Right lobe of liver (tissue), 6 donors: ENCODE measurements around the gene GARIN5B. TPM values are rescaled to one million over a fixed set of nuclear protein-coding genes. Genes with fewer than 3 reads are reported as not detected.

Experiments used
- ATAC-seq, 4 donors: fragments of 200-7000 bp; cut with Tn5 transposase; one replicate each; pipeline ENCODE4 v1.9.1; 2020; ENCODE audit warnings: mild to moderate bottlenecking in 4 of 4, moderate library complexity in 4 of 4
- DNase-seq, 3 donors: peaks; one replicate each; pipeline ENCODE4 v3.0.0-alpha.2; 2020
- H3K27ac ChIP-seq, 3 donors: fragments of 200-600 bp; one replicate each; pipeline ENCODE4 v1.8.0; 2022
- H3K27me3 ChIP-seq, 2 donors: fragments of 200-600 bp; one replicate each; pipeline ENCODE4 v1.8.0; 2022
- H3K36me3 ChIP-seq, 4 donors: fragments of 200-600 bp; sonication (generic) in 1 of 4; one replicate each; pipeline versions ENCODE4 v1.5.1 to v1.8.0; 2017 to 2022; ENCODE audit warnings: control low read depth in 1 of 4
- H3K4me1 ChIP-seq, 4 donors: fragments of 200-600 bp; sonication (generic) in 1 of 4; one replicate each; pipeline versions ENCODE4 v1.5.1 to v1.8.0; 2017 to 2022; ENCODE audit warnings: control low read depth in 1 of 4
- H3K4me3 ChIP-seq, 3 donors: fragments of 200-600 bp; one replicate each; pipeline ENCODE4 v1.8.0; 2022
- H3K9me3 ChIP-seq, 4 donors: fragments of 200-600 bp; sonication (generic) in 1 of 4; one replicate each; pipeline versions ENCODE4 v1.5.1 to v1.8.0; 2017 to 2022; ENCODE audit warnings: control low read depth in 1 of 4
- CTCF ChIP-seq, 4 donors: fragments of 200-600 bp in 3 of 4; fragments of 450-650 bp in 1 of 4; IDR thresholded peaks; one replicate each; pipeline versions ENCODE4 v1.5.1 to v1.8.0; 2016 to 2022; ENCODE audit warnings: antibody characterized with exemption in 4 of 4, mild to moderate bottlenecking in 2 of 4
- POLR2A ChIP-seq: fragments of 450-650 bp; IDR thresholded peaks from one replicate; pipeline ENCODE4 v1.6.1; 2017; ENCODE audit warnings: antibody characterized with exemption, mild to moderate bottlenecking
- WGBS: methylation state at CpG from one replicate; pipeline ENCODE4 v1.1.6; 2018; ENCODE audit warnings: low coverage, low lambda C conversion rate; ENCODE audit not compliant: insufficient coverage; ENCODE audit errors: missing lambda C conversion rate; 5-methylcytosine and 5-hydroxymethylcytosine counted together
- intact Hi-C, 2 donors: fragments of 100-400 bp; cut with DNase I; formaldehyde crosslinking; loops; one replicate each; pipeline versions ENCODE4 v1.11.2 to v1.14.1; 2022
- total RNA-seq, 6 experiments: library from RNA; depleted of rRNA in 2 of 6; stranded (reverse); fragments of >200 nt in 2 of 6; fragmentation: NEBNext Ultra II Directional in 3 of 6; extraction: Animal tissue kit (Norgen Biotek cat#: 25700) in 3 of 6; gene quantifications; one replicate each; pipeline versions ENCODE4 v1.1.0 to v1.2.4, GENCODE V29; 2016 to 2023
- donor health status: DM: no; HTN: yes; CAD: no.
- donor health status: DM: no; HTN: no; CAD: no.
- donor health status: DM: no; HTN: no; CAD: no.
- donor health status: DM: no; HTN: yes; CAD: no.
- donor health status: DM: no; HTN: yes; CAD: no.

The GARIN5B gene
- total RNA-seq, 6 experiments from 2014 or later = not detected

- peak overlapping the region; percentile 89 to 92 (median 90) for H3K27ac ChIP-seq
- no peaks in the 10 kb centered on the region for H3K9me3 ChIP-seq
- H3K4me1 ChIP-seq = peaks cover 0 to 34% (median 15%) of the 10 kb centered on the region in 4 donors
- WGBS = under 1% methylated on average over 24 of the region's 34 CpGs
- DNase-seq (peak; percentile 95 to 97 (median 97)), ATAC-seq (peak; percentile 81 to 83 (median 82))
- TF ChIP-seq POLR2A (no peak), CTCF (IDR thresholded peaks at IDR 0.05) (no peak)
- peak overlapping the region; percentile 89 to 96 (median 89) for H3K4me3 ChIP-seq
- no peaks in the 10 kb centered on the region for H3K27me3 ChIP-seq
- H3K36me3 ChIP-seq = peaks cover 0 to 28% (median 11%) of the 10 kb centered on the region in 4 donors
- intact Hi-C loops = no loop called here
Observed at GRCh38 chr19:55384920-55385723, 22.1 kb upstream of the GARIN5B start.

- DNase-seq (peak; percentile 76 to 85 (median 81)), ATAC-seq (peak; percentile 27 to 60 (median 40))
- peak within 1 kb of the TSS; percentile 89 to 96 (median 89) for H3K4me3 ChIP-seq
- H3K27ac ChIP-seq = peak within 1 kb of the TSS; percentile 89 to 92 (median 90)
- 6% methylated on average over 14 of the region's 72 CpGs for WGBS
- peaks cover 0 to 27% (median 11%) of the 10 kb centered on the region in 4 donors for H3K36me3 ChIP-seq
- intact Hi-C loops = no loop called here
- H3K4me1 ChIP-seq = peaks cover 0 to 34% (median 15%) of the 10 kb centered on the region in 4 donors
- TF ChIP-seq POLR2A (peak; percentile 43), CTCF (IDR thresholded peaks at IDR 0.05) (peak in 1 of 4 donors; percentile 14)
- H3K27me3 ChIP-seq = no peaks in the 10 kb centered on the region
- no peaks in the 10 kb centered on the region for H3K9me3 ChIP-seq
Observed at GRCh38 chr19:55384131-55384919, 21.3 kb upstream of the GARIN5B start, which contains the start of gene TMEM238. TSS of gene TMEM238 (minus strand) at chr19:55384292. CDS start at chr19:55384259, 33 bp downstream.

- ATAC-seq (peak; percentile 1 to 17 (median 8)), DNase-seq (peak; percentile 55 to 71 (median 60))
- peaks cover 0 to 19% (median 11%) of the 10 kb centered on the region in 4 donors for H3K36me3 ChIP-seq
- peak; percentile 13 to 45 (median 21) for TF ChIP-seq CTCF (IDR thresholded peaks at IDR 0.05)
- TF ChIP-seq POLR2A = peak; percentile 55
- peak overlapping the region; percentile 89 to 96 (median 89) for H3K4me3 ChIP-seq
- WGBS = 3% methylated on average over 15 of the region's 88 CpGs
- peaks cover 0 to 34% (median 15%) of the 10 kb centered on the region in 4 donors for H3K4me1 ChIP-seq
- H3K27ac ChIP-seq = peak overlapping the region in 1 of 3 donors; percentile 92
- no peaks in the 10 kb centered on the region for H3K27me3 ChIP-seq
- intact Hi-C loops = no loop called here
- no peaks in the 10 kb centered on the region for H3K9me3 ChIP-seq
Observed at GRCh38 chr19:55383279-55384130, 20.4 kb upstream of the GARIN5B start.
